Fibroblast of pulmonary artery (primary cell): ENCODE results near the gene NCAPG2.
A peak's percentile ranks its signal among the peaks of the same experiment; 100 is the strongest.

Experiments used
- DNase-seq: peaks from one replicate; pipeline ENCODE4 v3.0.0-alpha.2; 2010; ENCODE audit warnings: low read depth
- H3K4me3 ChIP-seq: replicated peaks from 2 replicates; pipeline ENCODE4 v1.5.1; 2011; ENCODE audit warnings: low read depth, mild to moderate bottlenecking, control low read depth, low read length, moderate library complexity
- CTCF ChIP-seq: IDR thresholded peaks from 2 replicates; pipeline ENCODE4 v1.5.1; 2011; ENCODE audit warnings: mild to moderate bottlenecking, control low read depth, low read length, inconsistent platforms; ENCODE audit errors: missing control alignments

The NCAPG2 gene

GRCh38 chr7:158735935-158736334 lies 31.3 kb upstream of the NCAPG2 start:
- DNase-seq: no peak
- H3K4me3 ChIP-seq: no peak overlapping the region
- no peak for TF ChIP-seq CTCF

GRCh38 chr7:158734861-158735260 lies 30.3 kb upstream of the NCAPG2 start:
- DNase-seq: peak; percentile 51
- no peak overlapping the region for H3K4me3 ChIP-seq
- no peak for TF ChIP-seq CTCF

GRCh38 chr7:158733775-158734494 lies 29.3 kb upstream of the NCAPG2 start:
- no peak for TF ChIP-seq CTCF
- DNase-seq: no peak
- no peak overlapping the region for H3K4me3 ChIP-seq

- DNase-seq: no peak
- no peak overlapping the region for H3K4me3 ChIP-seq
- no peak for TF ChIP-seq CTCF
These were observed 28.6 kb upstream of the NCAPG2 start for GRCh38 chr7:158733220-158733519.

GRCh38 chr7:158732494-158733219 lies 28.1 kb upstream of the NCAPG2 start:
- TF ChIP-seq CTCF: no peak
- H3K4me3 ChIP-seq: no peak overlapping the region
- no peak for DNase-seq

- no peak for TF ChIP-seq CTCF
- no peak overlapping the region for H3K4me3 ChIP-seq
- DNase-seq: no peak
These were observed 27.2 kb upstream of the NCAPG2 start for GRCh38 chr7:158731761-158732160.
